ENCODE results near the gene SOS1. TPM values are rescaled to one million over a fixed set of nuclear protein-coding genes. Genes with fewer than 3 reads are reported as not detected.
"Not testable (repeated sequence)": the region's sequence is repeated elsewhere in the genome, so short reads cannot be mapped to it uniquely, and the experiment has no call there.

Gene SOS1
- total RNA-seq, 1 experiment from 2014 or later: 28.7 TPM

GRCh38 chr2:39156107-39156506, 35.3 kb upstream of the SOS1 start:
- in situ Hi-C loops (cut with HindIII; ENCODE audit: low pct_unique_long_range_greater_than_20kb, low sequenced_read_pairs): no loop called here
- BruUV-seq (replicated peaks): no TSS peak
- DNase-seq (ENCODE audit: low read depth, low spot score): no peak
- Histone ChIP-seq H3K4me1 (ENCODE audit: control insufficient read depth, insufficient read depth, low read length) (no peaks in the 10 kb centered on the region), H3K27ac (ENCODE audit: low read length) (no peak overlapping the region), H3K27me3 (ENCODE audit: control insufficient read depth, insufficient read depth, low read length) (no peaks in the 10 kb centered on the region), H3K9me3 (ENCODE audit: control insufficient read depth, insufficient read depth, low read depth, low read length) (no peaks in the 10 kb centered on the region), H3K36me3 (ENCODE audit: control insufficient read depth, insufficient read depth, low read length) (no peaks in the 10 kb centered on the region), H3K4me3 (ENCODE audit: low read depth in 2 of 2, low read length in 2 of 2) (no peak overlapping the region)
- TF ChIP-seq TCF7L2 (IDR thresholded peaks at IDR 0.05; ENCODE audit: low read depth, low read length) (no peak), REST (IDR thresholded peaks at IDR 0.05; ENCODE audit: insufficient read depth in 1 of 2, low read depth in 2 of 2, low read length in 1 of 2) (no peak), CTCF (IDR thresholded peaks at IDR 0.05) (no peak), SIN3A (IDR thresholded peaks at IDR 0.05; ENCODE audit: borderline replicate concordance, insufficient read depth, low read depth, low read length) (no peak), POLR2AphosphoS5 (IDR thresholded peaks at IDR 0.05; ENCODE audit: low read depth, low read length) (no peak)
- no peak for ATAC-seq
- ChIA-PET CTCF (interaction anchor here (0.6 to 0.9 kb wide), 2 partner anchors 15 to 49 kb away, joined by 3 read pairs; no protein-coding TSS in a partner anchor), POLR2A (no interaction called here)
- intact Hi-C loops (cut with micrococcal nuclease; ENCODE audit: unreplicated experiment): no loop called here

GRCh38 chr2:39155573-39155972, 34.7 kb upstream of the SOS1 start:
- BruUV-seq (replicated peaks); ATAC-seq; H3K27ac ChIP-seq (ENCODE audit: low read length); DNase-seq (ENCODE audit: low read depth, low spot score); H3K9me3 ChIP-seq (ENCODE audit: control insufficient read depth, insufficient read depth, low read depth, low read length); H3K4me3 ChIP-seq (ENCODE audit: low read depth in 2 of 2, low read length in 2 of 2); in situ Hi-C loops (cut with HindIII; ENCODE audit: low pct_unique_long_range_greater_than_20kb, low sequenced_read_pairs); H3K4me1 ChIP-seq (ENCODE audit: control insufficient read depth, insufficient read depth, low read length); H3K36me3 ChIP-seq (ENCODE audit: control insufficient read depth, insufficient read depth, low read length); H3K27me3 ChIP-seq (ENCODE audit: control insufficient read depth, insufficient read depth, low read length); intact Hi-C loops (cut with micrococcal nuclease; ENCODE audit: unreplicated experiment): not testable (repeated sequence)
- ChIA-PET CTCF (interaction anchor here (0.9 kb wide), 1 partner anchor 15 kb away, joined by 3 read pairs; no protein-coding TSS in a partner anchor), POLR2A (interaction anchor here (0.5 kb wide), 1 partner anchor 36 kb away, joined by 3 read pairs; no protein-coding TSS in a partner anchor)

GRCh38 chr2:39154944-39155343, 34.1 kb upstream of the SOS1 start:
- no TSS peak for BruUV-seq (replicated peaks)
- no peaks in the 10 kb centered on the region for H3K27me3 ChIP-seq (ENCODE audit: control insufficient read depth, insufficient read depth, low read length)
- no peak overlapping the region for H3K4me3 ChIP-seq (ENCODE audit: low read depth in 2 of 2, low read length in 2 of 2)
- H3K27ac ChIP-seq (ENCODE audit: low read length): no peak overlapping the region
- TF ChIP-seq POLR2AphosphoS5 (IDR thresholded peaks at IDR 0.05; ENCODE audit: low read depth, low read length) (no peak), CTCF (IDR thresholded peaks at IDR 0.05) (no peak), SIN3A (IDR thresholded peaks at IDR 0.05; ENCODE audit: borderline replicate concordance, insufficient read depth, low read depth, low read length) (no peak)
- no peaks in the 10 kb centered on the region for H3K9me3 ChIP-seq (ENCODE audit: control insufficient read depth, insufficient read depth, low read depth, low read length)
- in situ Hi-C loops (cut with HindIII; ENCODE audit: low pct_unique_long_range_greater_than_20kb, low sequenced_read_pairs) (no loop called here), intact Hi-C loops (cut with micrococcal nuclease; ENCODE audit: unreplicated experiment) (no loop called here)
- no peak for ATAC-seq
- H3K4me1 ChIP-seq (ENCODE audit: control insufficient read depth, insufficient read depth, low read length): no peaks in the 10 kb centered on the region
- POLR2A ChIA-PET: interaction anchor here (0.5 kb wide), 1 partner anchor 37 kb away, joined by 3 read pairs; no protein-coding TSS in a partner anchor
- CTCF ChIA-PET: interaction anchor here (0.6 kb wide), 2 partner anchors 37 to 73 kb away, joined by 3 to 4 read pairs; no protein-coding TSS in a partner anchor
- H3K36me3 ChIP-seq (ENCODE audit: control insufficient read depth, insufficient read depth, low read length): no peaks in the 10 kb centered on the region
- no peak for DNase-seq (ENCODE audit: low read depth, low spot score)

Measured in Panc1 (cell line).